Central memory CD8-positive, alpha-beta T cell (primary cell): Measurements from ENCODE around the gene CDKAL1.
A peak's percentile ranks its signal among the peaks of the same experiment; 100 is the strongest.
"Not testable (repeated sequence)": the region's sequence is repeated elsewhere in the genome, so short reads cannot be mapped to it uniquely, and the experiment has no call there.

Experiments used
- ATAC-seq: fragments of 150-1000 bp; cut with Tn5 transposase; replicated peaks from 2 replicates; pipeline ENCODE4 v1.10.0; 2022; ENCODE audit warnings: mild to moderate bottlenecking, moderate FRiP score, moderate number of reproducible peaks; ENCODE audit not compliant: poor library complexity, severe bottlenecking; ENCODE audit errors: extremely low read depth
- DNase-seq, 2 donors: peaks; one replicate each; pipeline ENCODE4 v3.0.0; 2021; ENCODE audit warnings: low spot score in 2 of 2
- H3K27ac Mint-ChIP-seq: one replicate; pipeline ENCODE4 v1.8.0; 2022; ENCODE audit warnings: low read depth, mild to moderate bottlenecking, moderate library complexity, mixed read lengths
- H3K27me3 Mint-ChIP-seq: one replicate; pipeline ENCODE4 v1.8.0; 2022; ENCODE audit warnings: mixed read lengths
- H3K36me3 Mint-ChIP-seq: one replicate; pipeline ENCODE4 v1.8.0; 2022; ENCODE audit warnings: mild to moderate bottlenecking, moderate library complexity, mixed read lengths; ENCODE audit not compliant: insufficient read depth
- H3K4me1 Mint-ChIP-seq: one replicate; pipeline ENCODE4 v1.8.0; 2022; ENCODE audit warnings: mixed read lengths
- H3K4me3 Mint-ChIP-seq: one replicate; pipeline ENCODE4 v1.8.0; 2022; ENCODE audit warnings: mild to moderate bottlenecking, moderate library complexity, mixed read lengths
- H3K9me3 Mint-ChIP-seq: one replicate; pipeline ENCODE4 v1.8.0; 2022; ENCODE audit warnings: mixed read lengths

The CDKAL1 gene

DNA sequence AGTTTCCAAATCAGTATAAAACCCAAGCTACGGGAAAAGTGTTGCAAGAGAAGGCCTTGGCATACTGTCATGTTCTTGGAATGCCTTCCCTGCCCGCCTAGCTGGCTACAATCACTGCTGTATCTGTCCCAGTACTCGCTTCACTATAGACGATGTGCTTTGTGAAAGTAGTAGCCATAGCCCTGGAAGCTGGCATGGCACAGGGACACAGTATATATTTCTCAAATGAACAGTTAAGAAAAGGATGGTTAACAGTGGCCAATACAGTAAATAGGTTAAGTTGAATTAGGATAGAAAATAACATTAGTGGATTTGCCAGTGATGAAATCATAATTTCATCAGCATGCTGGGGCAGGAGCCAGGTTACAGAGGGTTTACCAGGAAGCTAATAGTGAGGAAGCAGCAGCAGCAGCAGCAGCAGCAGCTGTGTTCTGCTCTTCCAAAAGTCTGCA is 499.3 kb downstream of the CDKAL1 start:
- peaks cover 9% of the 10 kb centered on the region for H3K36me3 Mint-ChIP-seq
- no peak for DNase-seq

DNA sequence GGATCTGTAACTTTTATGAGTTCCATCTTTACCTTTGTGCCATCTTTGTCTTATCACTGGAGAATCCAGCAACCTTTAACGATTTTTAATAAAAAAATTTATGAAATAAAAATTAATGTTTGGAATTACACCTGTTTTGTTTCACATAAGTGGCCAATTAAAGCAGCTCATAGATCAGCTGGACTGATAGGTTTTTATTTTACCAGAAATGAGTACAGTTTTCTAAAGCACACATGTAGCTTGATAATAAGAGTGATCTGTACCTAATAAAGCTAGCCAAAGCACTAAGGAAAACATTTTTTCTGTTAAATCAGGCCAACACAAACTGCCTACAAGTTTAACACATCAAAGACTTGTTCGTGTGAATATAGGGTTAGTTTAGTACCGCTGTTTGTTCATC is 500.1 kb downstream of the CDKAL1 start:
- Mint-ChIP-seq H3K36me3 (peaks cover 11% of the 10 kb centered on the region), H3K4me1 (peaks cover 5% of the 10 kb centered on the region), H3K27ac (no peak overlapping the region), H3K9me3 (no peaks in the 10 kb centered on the region), H3K27me3 (no peaks in the 10 kb centered on the region), H3K4me3 (no peak overlapping the region)
- ATAC-seq = no peak
- DNase-seq = no peak

More for the DNA sequence above, 499.3 kb downstream of the CDKAL1 start:
- no peak overlapping the region for H3K4me3 Mint-ChIP-seq
- ATAC-seq = no peak
- H3K9me3 Mint-ChIP-seq = no peaks in the 10 kb centered on the region
- H3K4me1 Mint-ChIP-seq = peaks cover 5% of the 10 kb centered on the region
- no peak overlapping the region for H3K27ac Mint-ChIP-seq
- H3K27me3 Mint-ChIP-seq = no peaks in the 10 kb centered on the region

DNA sequence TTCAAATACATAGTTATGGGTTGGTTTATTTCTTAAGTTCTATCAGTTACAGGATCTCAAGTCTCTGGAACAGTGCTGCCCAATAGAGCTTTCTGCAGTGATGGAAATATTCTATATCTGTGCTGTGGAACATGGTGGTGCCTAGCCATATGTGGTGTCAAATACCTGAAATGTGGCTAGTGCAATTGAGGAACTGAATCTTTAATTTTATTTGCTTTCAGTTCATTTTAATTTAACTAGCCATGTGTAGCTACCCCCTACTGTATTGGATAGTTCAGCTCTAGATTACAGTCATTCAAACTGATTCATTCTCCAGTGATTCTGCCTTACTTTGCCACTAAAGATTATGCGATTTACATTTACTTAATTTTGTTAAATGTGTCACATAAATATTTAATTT is 503.2 kb downstream of the CDKAL1 start:
- no peaks in the 10 kb centered on the region for H3K9me3 Mint-ChIP-seq
- H3K27me3 Mint-ChIP-seq = no peaks in the 10 kb centered on the region
- no peak overlapping the region for H3K4me3 Mint-ChIP-seq
- DNase-seq (no peak), ATAC-seq (no peak)
- no peak overlapping the region for H3K27ac Mint-ChIP-seq
- H3K4me1 Mint-ChIP-seq = peaks cover 8% of the 10 kb centered on the region
- peaks cover 10% of the 10 kb centered on the region for H3K36me3 Mint-ChIP-seq

DNA sequence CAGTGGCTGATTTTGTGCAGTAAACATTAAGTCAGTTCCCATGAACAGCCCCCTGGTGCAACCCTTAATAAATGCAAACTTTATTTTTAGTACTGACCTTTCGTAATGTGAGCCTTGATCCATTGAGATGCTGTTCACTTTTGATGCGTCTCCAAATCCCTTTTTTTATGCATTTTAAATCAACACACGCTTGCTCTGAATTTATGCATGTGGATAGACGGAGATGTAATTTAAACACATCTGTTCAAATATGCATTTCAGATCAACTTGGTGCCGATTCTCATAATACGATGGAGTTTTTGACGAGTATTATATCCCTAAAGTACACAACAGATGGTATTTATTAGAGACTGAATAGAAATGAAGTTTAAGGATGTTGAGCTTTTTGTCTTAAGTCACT is 505.7 kb downstream of the CDKAL1 start:
- Mint-ChIP-seq H3K36me3 (peaks cover 6% of the 10 kb centered on the region), H3K9me3 (no peaks in the 10 kb centered on the region), H3K4me1 (peaks cover 6% of the 10 kb centered on the region), H3K27me3 (no peaks in the 10 kb centered on the region), H3K27ac (no peak overlapping the region), H3K4me3 (no peak overlapping the region)
- DNase-seq = no peak
- ATAC-seq = no peak

DNA sequence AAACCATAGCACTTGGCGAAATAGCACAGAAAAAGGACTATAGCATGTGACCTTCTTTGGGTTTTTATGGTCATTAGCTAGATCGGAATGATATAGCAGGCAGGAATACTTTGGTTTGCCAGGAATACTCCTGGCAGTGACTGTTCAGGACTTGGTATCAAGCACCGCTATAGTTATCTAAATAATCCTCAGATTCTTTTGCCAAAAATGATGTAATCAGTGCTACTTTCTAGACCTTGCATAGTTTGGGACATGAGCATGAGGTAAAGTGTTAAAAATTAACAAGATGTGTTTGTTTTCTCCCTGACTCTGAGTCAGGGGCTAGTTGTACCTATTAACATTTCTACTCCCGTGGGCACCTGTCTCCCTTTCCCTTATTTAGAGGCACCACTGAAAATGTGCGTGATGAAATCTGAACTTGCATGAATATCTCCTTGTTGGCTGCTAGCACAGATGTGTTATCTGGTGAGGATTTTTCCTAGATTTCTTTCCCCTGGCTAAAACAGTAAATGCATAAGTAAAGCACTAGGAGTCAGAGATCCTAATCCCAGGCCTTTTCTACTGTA is 511.0 kb downstream of the CDKAL1 start:
- Mint-ChIP-seq H3K4me1 (peaks cover 6% of the 10 kb centered on the region), H3K27me3 (no peaks in the 10 kb centered on the region), H3K4me3 (no peak overlapping the region), H3K36me3 (no peaks in the 10 kb centered on the region), H3K27ac (no peak overlapping the region), H3K9me3 (no peaks in the 10 kb centered on the region)
- ATAC-seq (no peak), DNase-seq (no peak)

DNA sequence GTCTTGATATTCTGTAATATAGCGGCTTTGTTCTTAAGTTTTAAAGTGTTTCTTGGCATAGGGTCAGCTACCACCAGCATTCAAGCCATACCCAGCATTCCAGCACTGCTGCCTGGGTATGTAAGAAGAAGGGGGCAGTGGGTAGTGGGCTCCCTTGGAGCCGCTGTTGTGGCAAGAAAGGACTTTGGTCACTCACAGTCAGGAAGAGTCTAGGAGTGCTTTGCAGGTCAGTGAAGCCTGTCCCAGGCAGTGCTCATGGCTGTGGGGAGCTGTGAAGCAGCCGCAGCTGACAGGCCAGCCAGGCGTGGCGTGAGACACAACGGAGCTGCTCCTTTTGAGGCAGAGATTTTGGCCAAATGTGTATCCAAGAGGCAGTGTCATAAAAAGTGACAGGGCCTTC is 512.0 kb downstream of the CDKAL1 start:
- peaks cover 6% of the 10 kb centered on the region for H3K4me1 Mint-ChIP-seq
- H3K36me3 Mint-ChIP-seq = no peaks in the 10 kb centered on the region
- DNase-seq (no peak), ATAC-seq (no peak)
- H3K27me3 Mint-ChIP-seq = no peaks in the 10 kb centered on the region
- no peak overlapping the region for H3K27ac Mint-ChIP-seq
- H3K9me3 Mint-ChIP-seq = no peaks in the 10 kb centered on the region
- H3K4me3 Mint-ChIP-seq = no peak overlapping the region

DNA sequence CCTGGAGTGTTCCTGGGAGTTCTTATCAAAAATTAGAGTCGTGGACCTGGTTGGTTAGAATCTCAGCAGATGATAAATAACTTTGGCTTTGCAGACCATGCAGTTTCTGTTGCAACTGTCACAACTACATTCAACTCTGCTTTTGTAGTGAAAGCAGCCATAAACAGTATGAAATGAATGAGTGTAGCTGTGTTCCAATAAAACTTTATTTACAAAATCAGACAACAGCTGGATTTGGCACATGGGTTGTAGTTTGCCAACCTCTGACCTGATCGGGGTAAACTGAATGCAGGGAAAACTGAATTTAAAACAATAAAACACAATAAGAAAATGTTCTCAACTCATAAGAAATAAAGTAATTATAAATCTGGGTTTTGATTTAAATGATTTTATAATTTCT is 513.8 kb downstream of the CDKAL1 start:
- no peak for ATAC-seq
- no peaks in the 10 kb centered on the region for H3K36me3 Mint-ChIP-seq
- DNase-seq = no peak
- H3K27me3 Mint-ChIP-seq = no peaks in the 10 kb centered on the region
- peak overlapping the region; percentile 2 for H3K27ac Mint-ChIP-seq
- H3K9me3 Mint-ChIP-seq = no peaks in the 10 kb centered on the region
- no peaks in the 10 kb centered on the region for H3K4me1 Mint-ChIP-seq
- H3K4me3 Mint-ChIP-seq = no peak overlapping the region

DNA sequence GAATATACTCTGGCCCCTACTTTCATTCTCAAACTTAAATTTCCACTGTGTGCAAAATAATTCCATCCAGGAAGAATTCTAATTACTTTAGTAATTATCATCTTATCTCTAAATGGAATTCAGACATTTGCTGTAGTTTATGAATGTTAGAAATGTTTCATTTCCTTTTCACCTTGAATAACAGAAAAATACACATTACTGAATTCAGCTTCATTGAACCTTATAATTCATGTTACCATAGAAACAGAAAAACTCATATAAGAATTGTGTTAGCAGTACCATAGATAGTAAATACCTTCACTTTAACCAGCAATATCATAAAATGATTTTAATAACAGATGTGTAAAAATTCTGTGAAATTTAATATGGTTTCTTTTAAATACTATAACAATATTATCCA is 514.9 kb downstream of the CDKAL1 start:
- ATAC-seq (no peak), DNase-seq (no peak)
- Mint-ChIP-seq H3K27me3 (no peaks in the 10 kb centered on the region), H3K4me3 (no peak overlapping the region), H3K27ac (no peak overlapping the region), H3K9me3 (no peaks in the 10 kb centered on the region), H3K36me3 (no peaks in the 10 kb centered on the region), H3K4me1 (no peaks in the 10 kb centered on the region)

DNA sequence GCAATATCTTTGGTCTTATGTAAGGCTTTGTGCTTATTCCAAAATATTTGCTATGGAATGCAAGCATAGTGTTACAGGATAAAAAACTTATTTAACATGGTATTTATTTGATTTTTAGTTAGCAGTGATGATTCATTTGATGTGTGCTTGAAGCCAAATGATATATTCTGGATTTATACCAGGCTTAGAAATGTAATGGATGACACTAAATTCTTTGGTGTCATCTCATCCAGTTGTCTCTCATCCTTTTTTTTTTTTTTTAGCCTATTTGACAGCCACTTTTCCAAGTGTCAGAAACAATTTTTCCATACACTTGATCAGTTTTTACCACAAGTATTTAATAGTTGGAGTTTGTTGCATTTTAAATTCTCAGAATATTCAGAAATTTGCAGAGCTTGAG is 515.3 kb downstream of the CDKAL1 start:
- Mint-ChIP-seq H3K36me3 (no peaks in the 10 kb centered on the region), H3K27me3 (no peaks in the 10 kb centered on the region), H3K9me3 (no peaks in the 10 kb centered on the region), H3K27ac (no peak overlapping the region), H3K4me1 (no peaks in the 10 kb centered on the region), H3K4me3 (no peak overlapping the region)
- DNase-seq = no peak
- no peak for ATAC-seq

DNA sequence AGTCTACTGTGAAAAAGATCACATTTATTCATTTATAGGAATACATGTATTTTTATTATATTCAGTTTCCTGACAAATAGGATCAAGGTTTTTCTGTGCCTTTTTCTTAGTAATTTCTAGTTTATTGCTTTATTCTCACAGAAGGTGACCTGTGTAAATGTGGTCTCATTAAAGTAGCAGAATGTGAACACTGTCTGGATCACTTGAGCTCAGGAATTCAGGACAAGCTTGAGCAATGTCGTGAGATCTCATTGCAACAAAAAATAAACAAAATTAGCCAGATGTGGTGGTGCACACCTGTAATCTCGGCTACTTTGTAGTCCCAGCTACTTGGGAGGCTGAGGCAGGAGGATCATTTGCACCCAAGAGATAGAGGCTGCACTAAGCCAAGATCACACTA is 516.7 kb downstream of the CDKAL1 start:
- no peak overlapping the region for H3K27ac Mint-ChIP-seq
- H3K4me1 Mint-ChIP-seq = no peaks in the 10 kb centered on the region
- no peak overlapping the region for H3K4me3 Mint-ChIP-seq
- H3K27me3 Mint-ChIP-seq = no peaks in the 10 kb centered on the region
- H3K9me3 Mint-ChIP-seq = no peaks in the 10 kb centered on the region
- H3K36me3 Mint-ChIP-seq = no peaks in the 10 kb centered on the region
- no peak for DNase-seq
- ATAC-seq = no peak

DNA sequence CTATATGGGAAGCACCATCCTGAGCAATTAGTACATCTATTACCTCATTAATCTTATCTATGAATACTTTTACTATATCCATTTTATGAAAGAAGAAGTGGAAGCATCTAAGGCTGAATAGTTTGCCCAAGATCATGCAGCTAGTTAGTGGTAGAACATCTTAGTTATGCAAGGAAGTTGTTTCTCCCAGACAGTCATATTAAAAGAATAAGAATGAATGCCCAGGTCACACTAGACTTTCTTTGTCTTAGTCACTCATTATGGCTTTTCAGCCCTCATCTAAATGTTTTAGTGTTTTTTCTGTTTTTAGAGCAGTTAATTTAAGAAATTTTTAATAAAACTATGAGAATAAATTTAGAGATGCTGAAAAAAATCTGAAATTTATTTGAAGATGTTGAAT is 517.5 kb downstream of the CDKAL1 start:
- H3K27ac Mint-ChIP-seq = no peak overlapping the region
- H3K27me3 Mint-ChIP-seq = no peaks in the 10 kb centered on the region
- ATAC-seq (no peak), DNase-seq (no peak)
- no peaks in the 10 kb centered on the region for H3K4me1 Mint-ChIP-seq
- no peak overlapping the region for H3K4me3 Mint-ChIP-seq
- H3K9me3 Mint-ChIP-seq = no peaks in the 10 kb centered on the region
- H3K36me3 Mint-ChIP-seq = no peaks in the 10 kb centered on the region

DNA sequence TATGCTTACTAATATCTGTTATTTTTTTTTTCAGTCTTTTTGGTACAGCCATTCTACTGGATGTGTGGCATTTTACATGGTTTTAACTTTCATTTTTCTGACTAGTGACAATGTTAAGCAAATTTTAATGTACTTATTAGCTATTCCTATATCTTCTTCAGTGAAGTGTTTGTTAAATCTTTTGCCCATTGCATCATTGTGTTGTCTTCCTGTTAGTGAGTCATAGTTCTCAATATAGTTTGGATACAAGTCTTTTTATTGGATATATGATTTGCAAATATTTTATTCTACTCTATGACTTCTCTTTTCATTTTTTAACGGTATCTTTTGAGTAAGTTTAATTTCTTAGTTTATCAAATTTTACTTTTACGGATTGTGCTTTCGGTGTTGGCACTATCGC is 519.4 kb downstream of the CDKAL1 start:
- H3K27me3 Mint-ChIP-seq = no peaks in the 10 kb centered on the region
- no peaks in the 10 kb centered on the region for H3K36me3 Mint-ChIP-seq
- DNase-seq (no peak), ATAC-seq (no peak)
- no peaks in the 10 kb centered on the region for H3K4me1 Mint-ChIP-seq
- H3K27ac Mint-ChIP-seq = no peak overlapping the region
- peaks cover 9% of the 10 kb centered on the region for H3K9me3 Mint-ChIP-seq
- H3K4me3 Mint-ChIP-seq = no peak overlapping the region

DNA sequence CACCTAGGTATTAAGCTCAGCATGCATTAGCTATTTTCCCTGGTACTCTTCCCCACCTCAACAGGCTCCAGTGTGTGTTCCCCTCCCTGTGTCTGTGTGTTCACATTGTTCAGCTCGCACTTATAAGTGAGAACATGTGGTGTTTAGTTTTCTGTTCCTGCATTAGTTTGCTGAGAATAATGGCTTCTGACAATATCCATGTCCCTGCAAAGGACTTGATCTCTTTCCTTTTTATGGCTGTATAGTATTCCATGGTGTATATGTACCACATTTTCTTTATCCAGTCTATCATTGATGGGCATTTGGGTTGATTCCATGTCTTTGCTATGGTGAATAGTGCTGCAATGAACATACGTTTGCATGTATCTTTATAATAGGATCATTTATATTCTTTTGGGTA is 521.2 kb downstream of the CDKAL1 start:
- H3K4me3 Mint-ChIP-seq, H3K27ac Mint-ChIP-seq, H3K4me1 Mint-ChIP-seq, H3K36me3 Mint-ChIP-seq, ATAC-seq, DNase-seq, H3K9me3 Mint-ChIP-seq, H3K27me3 Mint-ChIP-seq: not testable (repeated sequence)

DNA sequence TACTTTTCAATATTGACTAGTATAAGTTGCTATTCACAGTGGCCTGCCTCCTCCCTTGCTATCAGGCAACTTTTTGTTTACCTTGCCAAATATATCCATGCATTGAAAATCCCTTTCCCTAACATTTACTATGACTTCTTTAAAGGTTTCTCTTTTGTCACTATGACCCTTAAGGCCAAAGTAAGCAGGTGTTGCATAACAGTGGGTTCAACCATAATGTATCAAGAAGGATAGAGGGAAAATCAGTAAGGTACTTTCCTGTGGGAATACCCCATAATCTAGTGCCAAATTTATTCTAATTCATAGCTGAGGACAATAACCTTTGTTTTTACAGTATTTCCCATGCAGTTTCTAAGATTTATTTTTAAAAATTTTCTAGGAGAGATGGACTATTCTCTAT is 527.6 kb downstream of the CDKAL1 start:
- Mint-ChIP-seq H3K4me3 (no peak overlapping the region), H3K27ac (no peak overlapping the region), H3K4me1 (no peaks in the 10 kb centered on the region), H3K27me3 (no peaks in the 10 kb centered on the region), H3K36me3 (peaks cover 7% of the 10 kb centered on the region), H3K9me3 (peaks cover 9% of the 10 kb centered on the region)
- ATAC-seq = no peak
- no peak for DNase-seq
